CD4-positive, alpha-beta T cell treated with Interleukin-15 for 4 hours (primary cell): ENCODE results near the gene GSTA1.
"Not testable (repeated sequence)": the region's sequence is repeated elsewhere in the genome, so short reads cannot be mapped to it uniquely, and the experiment has no call there.

Source experiments
- DNase-seq: peaks from one replicate; pipeline ENCODE4 v3.0.0-alpha.2; 2020; ENCODE audit warnings: low spot score

GSTA1 gene

GRCh38 chr6:52808660-52809059 is 5.0 kb upstream of the GSTA1 start:
- DNase-seq: no peak

DNA sequence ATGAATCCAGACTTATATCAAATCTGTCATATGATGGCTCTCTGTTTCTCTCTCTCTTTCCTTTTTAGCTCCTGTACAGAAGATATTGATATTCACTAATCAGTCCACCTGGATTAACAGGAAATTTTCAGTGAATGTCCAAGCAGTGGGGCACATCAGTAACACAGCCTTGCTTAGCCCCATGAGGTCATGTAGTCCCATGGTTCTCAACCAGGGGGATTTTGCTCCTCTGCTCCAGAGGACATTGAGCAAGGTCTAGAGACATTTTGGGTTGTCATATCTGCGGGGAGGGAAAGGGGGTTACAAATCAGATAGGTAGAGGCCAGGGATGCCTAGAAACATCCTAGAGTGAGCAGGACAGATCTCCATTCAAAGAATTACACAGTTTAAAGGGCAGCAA is 810 bp downstream of the GSTA1 start:
- DNase-seq: no peak

DNA sequence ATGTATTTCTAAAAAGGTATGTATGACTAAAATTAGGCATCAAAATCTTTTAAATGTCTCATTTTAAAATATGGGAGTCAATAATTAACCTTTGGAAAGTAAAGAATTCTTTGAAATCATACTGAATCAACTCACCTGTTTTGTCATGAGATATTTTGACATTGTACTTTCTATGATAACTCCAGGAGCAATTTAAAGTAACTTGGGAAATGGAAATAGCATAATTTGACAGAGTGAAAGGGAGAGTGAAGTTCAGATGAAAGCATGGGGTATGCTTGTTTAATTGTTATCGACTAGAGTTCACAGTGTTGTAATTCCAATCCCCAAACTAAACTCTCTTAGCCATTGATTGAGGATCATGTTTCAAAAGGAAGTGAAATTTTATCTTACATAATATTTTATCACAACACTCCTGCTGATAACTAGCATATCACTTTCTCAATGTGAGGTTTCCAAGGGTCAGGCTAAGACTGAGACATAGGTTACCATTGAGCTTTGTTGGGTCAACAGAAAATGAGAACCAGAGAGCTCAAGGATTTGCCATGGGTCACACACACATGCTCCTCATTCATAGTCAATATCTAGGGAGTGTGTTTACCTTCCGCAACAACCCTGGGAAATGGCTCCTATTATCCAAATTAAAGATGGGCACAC is 2.3 kb downstream of the GSTA1 start:
- DNase-seq: no peak

DNA sequence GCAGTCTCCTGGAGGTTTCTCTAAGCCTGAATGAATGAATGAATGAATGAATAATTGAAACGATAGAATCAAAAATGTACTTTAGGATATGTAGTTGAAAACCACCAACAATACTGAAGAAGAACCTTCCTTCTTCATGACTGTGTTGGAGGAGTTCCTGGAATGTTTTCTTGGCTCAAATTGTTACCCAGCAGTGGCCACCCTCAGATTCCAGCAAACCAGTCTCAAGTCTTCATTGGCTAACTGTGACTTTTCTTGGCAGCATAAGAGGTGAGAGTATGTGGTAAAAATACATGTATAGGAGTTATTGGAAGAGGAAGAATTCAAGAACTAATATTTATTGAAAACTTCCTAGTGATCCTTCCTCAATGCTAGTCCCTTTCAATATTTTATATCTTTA is 4.3 kb downstream of the GSTA1 start:
- not testable (repeated sequence) for DNase-seq

DNA sequence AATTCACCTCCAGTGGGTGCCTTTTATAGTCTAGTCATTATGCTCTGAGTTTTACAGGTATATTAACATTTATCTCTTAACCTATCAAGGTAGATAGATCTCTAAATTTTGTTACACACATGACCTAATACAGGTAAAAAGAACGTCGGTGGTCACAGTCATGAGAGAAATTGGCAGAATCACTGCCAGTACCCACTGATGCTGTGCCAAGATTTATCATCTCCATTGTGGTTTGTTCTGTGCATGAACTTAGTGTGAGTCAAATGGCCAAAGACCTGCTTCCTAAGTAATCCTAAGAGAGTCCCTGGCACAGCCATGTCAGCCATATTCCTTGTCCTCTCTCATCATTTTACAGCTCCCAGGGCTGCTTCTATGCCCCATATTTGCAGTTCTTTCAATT is 9.2 kb downstream of the GSTA1 start:
- DNase-seq: not testable (repeated sequence)

- no peak for DNase-seq
Observed at GRCh38 chr6:52790861-52791260, 12.8 kb downstream of the GSTA1 start.

DNA sequence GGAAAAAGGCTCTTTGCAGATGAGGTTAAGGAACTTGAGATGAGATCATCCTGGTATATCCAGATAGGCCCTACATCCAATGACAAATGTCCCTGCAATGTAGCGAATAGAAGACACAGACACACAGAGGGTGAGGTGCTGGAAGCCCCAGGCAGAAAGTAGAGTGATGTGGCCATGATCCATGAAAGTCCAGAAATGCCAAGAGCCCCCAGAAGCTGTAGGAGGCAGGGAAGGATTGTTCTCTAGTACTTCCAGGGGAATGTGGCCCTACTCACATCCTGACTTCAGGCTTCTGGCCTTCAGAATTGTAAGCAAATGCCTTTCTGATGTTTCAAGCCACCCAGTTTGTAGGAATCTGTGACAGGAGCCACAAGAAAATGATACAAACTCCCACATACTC is 14.0 kb downstream of the GSTA1 start:
- not testable (repeated sequence) for DNase-seq

- no peak for DNase-seq
Observed at GRCh38 chr6:52788478-52788877, 15.1 kb downstream of the GSTA1 start.

DNA sequence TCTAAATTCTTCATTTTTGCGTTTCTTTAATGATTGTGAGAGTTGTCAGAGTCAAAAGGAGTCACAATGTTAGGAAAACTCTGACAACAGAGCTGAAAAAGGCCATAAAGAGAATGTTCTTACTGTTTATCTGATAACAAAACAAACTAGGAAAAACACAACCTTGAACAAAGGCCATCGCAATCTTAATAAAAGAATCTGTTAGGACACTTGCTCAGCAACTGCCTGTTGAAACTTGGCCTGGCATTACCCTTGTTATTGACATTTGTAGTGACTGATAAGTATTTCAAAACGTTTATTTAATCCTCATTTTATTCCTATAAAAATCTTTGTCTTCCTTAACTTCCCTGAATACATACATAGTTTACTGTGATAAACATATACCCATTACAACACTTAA is 15.7 kb downstream of the GSTA1 start:
- no peak for DNase-seq

DNA sequence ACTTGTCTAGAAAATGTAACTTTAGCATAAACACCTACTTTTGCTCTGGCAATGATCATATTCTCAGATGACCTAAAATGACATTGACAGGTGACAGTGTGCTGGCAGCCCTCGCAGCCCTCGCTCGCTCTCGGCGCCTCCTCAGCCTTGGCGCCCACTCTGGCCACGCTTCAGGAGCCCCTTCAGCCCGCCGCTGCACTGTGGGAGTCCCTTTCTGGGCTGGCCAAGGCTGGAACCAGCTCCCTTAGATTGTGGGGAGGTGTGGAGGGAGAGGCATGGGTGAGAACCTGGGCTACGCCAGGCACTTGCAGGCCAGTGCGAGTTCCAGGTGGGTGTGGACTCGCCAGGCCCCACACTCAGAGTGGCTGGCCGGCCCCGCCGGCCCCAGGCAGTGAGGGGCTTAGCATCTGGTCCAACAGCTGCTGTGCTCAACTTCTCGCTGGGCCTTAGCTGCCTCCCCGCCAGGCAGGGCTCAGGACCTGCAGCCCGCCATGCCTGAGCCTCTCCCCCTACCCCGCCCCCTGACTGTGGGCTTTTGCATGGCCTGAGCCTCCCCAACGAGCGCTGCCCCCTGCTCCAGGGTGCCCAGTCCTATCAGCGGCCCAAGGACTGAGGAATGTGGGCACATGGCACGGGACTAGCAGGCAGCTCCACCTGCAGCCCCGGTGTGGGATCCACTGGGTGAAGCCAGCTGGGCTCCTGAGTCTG is 17.2 kb downstream of the GSTA1 start:
- no peak for DNase-seq

GRCh38 chr6:52782696-52783274 is 20.8 kb downstream of the GSTA1 start:
- DNase-seq: not testable (repeated sequence)

DNA sequence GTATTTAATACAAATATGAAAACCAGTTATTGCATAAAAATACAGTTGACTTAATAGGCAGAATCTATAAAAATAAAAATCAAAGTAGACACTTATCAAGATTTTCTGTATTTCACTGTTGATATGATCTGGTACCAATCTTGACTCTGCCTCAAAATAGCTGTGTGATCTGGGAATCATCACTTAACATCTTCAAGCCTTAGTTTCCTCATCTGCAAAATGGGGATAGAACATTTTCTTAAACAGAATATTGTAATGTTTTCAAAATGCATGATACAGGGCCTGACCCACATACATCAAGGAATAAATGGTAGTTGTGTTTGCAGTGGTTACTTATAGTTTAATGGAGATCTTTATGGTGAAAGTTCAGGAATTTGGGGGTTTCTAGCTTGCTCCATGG is 21.4 kb downstream of the GSTA1 start:
- DNase-seq: not testable (repeated sequence)

DNA sequence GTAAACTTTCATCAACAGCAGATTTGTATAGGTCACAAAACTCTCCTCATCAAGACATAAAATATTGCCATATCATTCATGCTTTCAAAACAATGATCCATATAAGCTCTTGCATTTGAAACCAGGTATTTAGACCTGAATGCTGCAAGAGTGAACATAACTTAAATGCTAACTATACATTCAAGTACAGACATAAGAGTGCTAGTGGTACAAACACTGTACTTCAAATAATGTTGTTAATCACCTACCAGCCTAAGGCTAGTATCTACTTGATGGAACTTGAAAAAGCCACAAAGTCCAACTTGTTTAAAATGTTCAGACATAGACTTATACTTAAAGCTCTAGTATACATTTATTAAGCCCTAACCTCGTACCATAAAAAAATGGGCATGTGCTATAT is 24.4 kb downstream of the GSTA1 start:
- DNase-seq: no peak

- not testable (repeated sequence) for DNase-seq
Observed at GRCh38 chr6:52776711-52777351, 26.8 kb downstream of the GSTA1 start.

GRCh38 chr6:52769399-52769798 is 34.2 kb downstream of the GSTA1 start:
- not testable (repeated sequence) for DNase-seq

- not testable (repeated sequence) for DNase-seq
Observed at GRCh38 chr6:52767658-52768057, 36.0 kb downstream of the GSTA1 start.

DNA sequence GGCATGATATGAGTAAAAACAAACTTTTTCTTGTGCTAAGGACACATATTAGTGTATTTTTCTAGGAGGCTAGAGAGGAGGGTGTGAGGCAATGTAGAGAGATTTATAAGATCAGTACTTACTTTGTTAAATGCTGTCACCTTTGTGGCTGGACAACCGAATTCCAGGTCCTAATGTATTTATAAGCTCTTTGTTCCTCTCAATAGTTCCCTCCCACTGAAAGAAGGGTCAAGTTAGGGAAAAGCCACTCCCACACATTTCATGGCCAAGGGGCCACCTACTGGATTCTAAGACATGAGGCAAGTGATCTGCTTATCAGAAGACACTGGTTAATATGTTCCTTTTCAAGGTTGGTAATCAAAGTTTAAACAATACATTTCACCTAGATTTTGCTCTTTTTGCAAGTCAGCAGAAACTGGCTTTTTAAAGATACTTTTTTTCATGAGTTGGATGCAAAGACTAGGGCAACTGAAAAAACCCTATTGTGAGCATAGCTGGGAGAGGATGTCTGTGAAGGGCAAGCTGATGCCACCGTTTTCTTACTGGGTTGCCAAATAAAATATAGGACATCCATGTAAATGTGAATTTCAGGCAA is 40.2 kb downstream of the GSTA1 start, which contains the start of gene GSTA2:
Gene GSTA2 (minus strand): TSS at position 154 of the 595 bp plus-strand sequence. CDS start 5,528 bp downstream, outside the sequence.
- not testable (repeated sequence) for DNase-seq

- DNase-seq: not testable (repeated sequence)
Observed at GRCh38 chr6:52761673-52762491, 41.7 kb downstream of the GSTA1 start.

DNA sequence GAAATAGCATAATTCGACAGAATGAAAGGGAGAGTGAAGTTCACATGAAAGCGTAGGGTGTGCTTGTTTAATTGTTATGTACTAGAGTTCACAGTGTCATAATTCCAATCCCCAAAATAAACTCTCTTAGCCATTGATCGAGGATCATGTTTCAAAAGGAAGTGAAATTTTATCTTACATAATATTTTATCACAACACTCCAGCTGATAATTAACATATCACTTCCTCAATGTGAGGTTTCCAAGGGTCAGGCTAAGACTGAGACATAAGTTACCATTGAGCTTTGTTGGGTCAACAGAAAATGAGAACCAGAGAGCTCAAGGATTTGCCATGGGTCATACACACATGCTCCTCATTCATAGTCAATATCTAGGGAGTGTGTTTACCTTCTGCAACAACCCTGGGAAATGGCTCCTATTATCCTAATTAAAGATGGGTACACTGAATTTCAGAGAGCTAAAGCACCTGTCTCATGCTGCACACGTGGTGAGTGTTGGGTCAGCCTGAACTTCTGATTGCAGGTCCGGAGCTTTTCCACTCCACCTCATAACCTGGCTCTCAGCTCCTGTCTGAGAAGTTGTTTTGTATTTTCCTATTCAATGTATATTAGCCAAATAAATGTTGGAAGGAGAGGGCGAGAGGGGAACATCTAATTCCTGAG is 43.4 kb downstream of the GSTA1 start:
- no peak for DNase-seq

GRCh38 chr6:52759085-52759484 is 44.5 kb downstream of the GSTA1 start:
- no peak for DNase-seq
